Heart left ventricle (tissue), 16 donors: ENCODE results near the gene CCN2. TPM values are rescaled to one million over a fixed set of nuclear protein-coding genes. Genes with fewer than 3 reads are reported as not detected.

Experiments
- ATAC-seq, 4 donors: fragments of 200-7000 bp; cut with Tn5 transposase; one replicate each; pipeline ENCODE4 v1.9.1; 2020 to 2022; ENCODE audit warnings: moderate library complexity in 4 of 4, mild to moderate bottlenecking in 3 of 4, moderate number of reproducible peaks in 1 of 4
- DNase-seq, 5 donors: peaks; one replicate each; pipeline ENCODE4 v3.0.0-alpha.2; 2020
- H3K27ac ChIP-seq, 12 donors: fragments of 200-600 bp; sonication (generic) in 4 of 12; one replicate each; pipeline versions ENCODE4 v1.5.0 to v1.8.0; 2016 to 2022; ENCODE audit warnings: mild to moderate bottlenecking in 2 of 12
- H3K27me3 ChIP-seq, 9 donors: fragments of 200-600 bp; sonication (generic) in 2 of 9; one replicate each; pipeline versions ENCODE4 v1.5.1 to v1.8.0; 2016 to 2022; ENCODE audit warnings: mild to moderate bottlenecking in 3 of 9
- H3K36me3 ChIP-seq, 9 donors: fragments of 200-600 bp; sonication (generic) in 2 of 9; one replicate each; pipeline versions ENCODE4 v1.5.0 to v1.8.0; 2018 to 2022; ENCODE audit warnings: mild to moderate bottlenecking in 2 of 9
- H3K4me1 ChIP-seq, 12 donors: fragments of 200-600 bp; sonication (generic) in 4 of 12; one replicate each; pipeline versions ENCODE4 v1.5.0 to v1.8.0; 2016 to 2022; ENCODE audit warnings: mild to moderate bottlenecking in 3 of 12
- H3K4me3 ChIP-seq, 12 donors: fragments of 200-600 bp; sonication (generic) in 4 of 12; one replicate each; pipeline versions ENCODE4 v1.5.0 to v1.8.0; 2017 to 2022; ENCODE audit warnings: mild to moderate bottlenecking in 9 of 12, moderate library complexity in 4 of 12
- H3K9me3 ChIP-seq, 12 donors: fragments of 200-600 bp; sonication (generic) in 4 of 12; one replicate each; pipeline versions ENCODE4 v1.5.0 to v1.8.0; 2016 to 2022; ENCODE audit warnings: mild to moderate bottlenecking in 1 of 12
- POLR2A ChIP-seq, 2 donors: fragments of 450-650 bp; IDR thresholded peaks; one replicate each; pipeline ENCODE4 v1.6.1; 2017; ENCODE audit warnings: antibody characterized with exemption in 2 of 2, mild to moderate bottlenecking in 2 of 2, moderate library complexity in 2 of 2
- WGBS, 4 donors: extraction: QIAGEN DNeasy Blood & Tissue Kit in 2 of 4; methylation state at CpG; one replicate each; pipeline versions ENCODE4 v1.1.5 to v1.1.7; 2013 to 2018; 5-methylcytosine and 5-hydroxymethylcytosine counted together
- intact Hi-C, 10 donors: fragments of 100-400 bp; cut with DNase I; formaldehyde crosslinking; loops; one replicate each; pipeline versions ENCODE4 v1.11.1 to v1.14.2; 2022
- polyA plus RNA-seq, 2 donors: library from polyadenylated mRNA; stranded (reverse); fragments of 200-250 nt; gene quantifications; one replicate each; pipeline ENCODE4 v1.2.3, GENCODE V29; 2013
- total RNA-seq, 9 donors: library from RNA; depleted of rRNA in 2 of 9; stranded (reverse); fragments of >200 nt in 2 of 9; fragmentation: NEBNext Ultra II Directional in 3 of 9; extraction: Animal tissue kit (Norgen Biotek cat#: 25700) in 3 of 9; gene quantifications; one replicate each; pipeline versions ENCODE4 v1.1.0 to v1.2.4, GENCODE V29; 2016 to 2023
- TF ChIP-seq, protein P1 (sequence below), 12 donors: fragments of 200-600 bp; sonication (generic) in 4 of 12; IDR thresholded peaks; one replicate each; pipeline versions ENCODE4 v1.5.0 to v1.8.0; 2018 to 2022; ENCODE audit warnings: antibody characterized with exemption in 12 of 12, mild to moderate bottlenecking in 5 of 12
- donor health status: ischemic (EF 13 %, LVEDD 7.1; RV severe dilation, severe dysfunction).
- donor health status: healthy with polysubstance abuse.
- donor health status: DM: no; HTN: yes; CAD: no.
- donor health status: DM: no; HTN: no; CAD: no.
- donor health status: ischemic (EF 25% LVEDD 6.9; RV normal size, moderate dysfunction).
- donor health status: ischemic (EF 25% LVEDD 5.7; RV mildly dilated, moderate dysfunction).
- donor health status: healthy.
- donor health status: DM: yes; HTN: yes; CAD: no.
- donor health status: ischemic (EF 35%, LVEDD 5.7; RV mildly dilated, moderate dysfunction).
- donor health status: nonischemic (EF 11% LVEDD 7.7; RV severe dilation, severe dysfunction).
- donor health status: DM: yes; HTN: yes; CAD: no.
- donor health status: PGD.
- donor health status: ischemic (EF 29% LVEDD 5.4; RV normal size, mild dysfunction).
- donor health status: nonischemic (EF 23%, LVEDD 6.1; RV moderate dilation, normal function).

CCN2 gene
- total and polyA plus RNA-seq, 11 donors = 7.8 to 90.7 (median 39.0) TPM

DNA sequence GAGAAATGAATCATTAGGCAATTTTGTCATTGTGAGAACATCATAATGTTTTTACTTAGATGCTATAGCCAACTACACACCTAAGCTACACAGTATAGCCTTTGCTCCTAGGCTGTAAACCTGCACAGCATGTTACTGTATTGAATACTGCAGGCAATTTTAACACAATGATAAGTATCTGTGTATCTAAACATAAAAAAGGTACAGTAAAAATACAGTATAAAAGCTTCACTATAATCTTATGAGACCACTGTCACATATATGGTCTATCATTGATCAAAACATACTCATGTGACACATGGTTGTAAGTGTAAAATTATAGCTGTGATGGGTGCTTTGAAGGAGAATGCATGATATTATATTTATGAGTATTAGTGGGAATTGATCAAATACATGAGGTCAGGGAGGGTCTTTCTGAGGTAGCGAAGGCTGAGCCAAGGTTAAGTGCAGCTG lies 29.2 kb upstream of the CCN2 start:
- Histone ChIP-seq H3K27ac (no peak overlapping the region), H3K4me3 (no peak overlapping the region), H3K27me3 (no peaks in the 10 kb centered on the region), H3K4me1 (peaks cover 0 to 40% (median 4%) of the 10 kb centered on the region in 12 donors), H3K9me3 (no peaks in the 10 kb centered on the region), H3K36me3 (no peaks in the 10 kb centered on the region)
- intact Hi-C loops = no loop called here
- WGBS, 4 donors = 93 to 100% (median 95%) methylated on average over 1 of the region's 1 CpG
- TF ChIP-seq POLR2A (IDR thresholded peaks at IDR 0.05) = no peak
- TF ChIP-seq, protein P1, sequence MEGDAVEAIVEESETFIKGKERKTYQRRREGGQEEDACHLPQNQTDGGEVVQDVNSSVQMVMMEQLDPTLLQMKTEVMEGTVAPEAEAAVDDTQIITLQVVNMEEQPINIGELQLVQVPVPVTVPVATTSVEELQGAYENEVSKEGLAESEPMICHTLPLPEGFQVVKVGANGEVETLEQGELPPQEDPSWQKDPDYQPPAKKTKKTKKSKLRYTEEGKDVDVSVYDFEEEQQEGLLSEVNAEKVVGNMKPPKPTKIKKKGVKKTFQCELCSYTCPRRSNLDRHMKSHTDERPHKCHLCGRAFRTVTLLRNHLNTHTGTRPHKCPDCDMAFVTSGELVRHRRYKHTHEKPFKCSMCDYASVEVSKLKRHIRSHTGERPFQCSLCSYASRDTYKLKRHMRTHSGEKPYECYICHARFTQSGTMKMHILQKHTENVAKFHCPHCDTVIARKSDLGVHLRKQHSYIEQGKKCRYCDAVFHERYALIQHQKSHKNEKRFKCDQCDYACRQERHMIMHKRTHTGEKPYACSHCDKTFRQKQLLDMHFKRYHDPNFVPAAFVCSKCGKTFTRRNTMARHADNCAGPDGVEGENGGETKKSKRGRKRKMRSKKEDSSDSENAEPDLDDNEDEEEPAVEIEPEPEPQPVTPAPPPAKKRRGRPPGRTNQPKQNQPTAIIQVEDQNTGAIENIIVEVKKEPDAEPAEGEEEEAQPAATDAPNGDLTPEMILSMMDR (IDR thresholded peaks at IDR 0.05) = no peak
- no peak for DNase-seq
- ATAC-seq = no peak

DNA sequence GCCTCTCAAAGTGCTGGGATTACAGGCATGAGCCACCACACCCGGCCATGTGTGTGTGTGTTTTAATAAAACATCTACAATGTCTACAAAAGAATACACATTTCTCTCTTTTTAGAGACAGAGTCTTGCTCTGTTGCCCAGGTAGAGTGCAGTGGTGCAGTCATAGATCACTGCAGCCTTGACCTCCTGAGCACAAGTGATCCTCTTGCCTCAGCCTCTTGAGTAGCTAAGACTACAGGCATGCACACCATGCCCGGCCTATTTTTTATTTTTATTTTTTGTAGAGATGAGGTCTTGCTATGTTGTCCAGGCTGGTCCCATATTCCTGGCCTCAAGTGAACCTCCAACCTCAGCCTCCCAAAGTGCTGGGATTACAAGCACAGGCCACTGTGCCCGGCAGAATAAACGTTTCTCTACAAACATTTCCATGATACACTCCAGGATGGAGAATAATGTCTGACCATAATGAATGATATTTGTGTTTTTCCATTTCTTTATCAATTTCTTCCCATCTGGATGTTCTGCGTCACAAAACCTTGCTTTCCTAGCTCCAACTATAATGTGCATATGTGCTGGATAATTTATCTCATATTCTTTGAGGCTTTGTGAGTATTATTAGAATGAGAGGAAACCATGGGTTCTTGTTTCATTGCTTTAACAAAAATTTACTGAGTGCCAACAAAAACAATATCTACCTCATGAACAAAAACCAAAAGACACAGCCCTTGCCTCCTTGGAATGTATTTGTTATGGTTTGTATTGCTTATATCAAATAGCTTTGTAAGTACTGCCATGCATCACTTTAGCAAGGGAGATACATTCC lies 28.6 kb upstream of the CCN2 start:
- no peak for TF ChIP-seq POLR2A (IDR thresholded peaks at IDR 0.05)
- TF ChIP-seq, protein P1 (IDR thresholded peaks at IDR 0.05) = no peak
- 86 to 91% (median 88%) methylated on average over 5 of the region's 5 CpGs for WGBS, 4 donors

DNA sequence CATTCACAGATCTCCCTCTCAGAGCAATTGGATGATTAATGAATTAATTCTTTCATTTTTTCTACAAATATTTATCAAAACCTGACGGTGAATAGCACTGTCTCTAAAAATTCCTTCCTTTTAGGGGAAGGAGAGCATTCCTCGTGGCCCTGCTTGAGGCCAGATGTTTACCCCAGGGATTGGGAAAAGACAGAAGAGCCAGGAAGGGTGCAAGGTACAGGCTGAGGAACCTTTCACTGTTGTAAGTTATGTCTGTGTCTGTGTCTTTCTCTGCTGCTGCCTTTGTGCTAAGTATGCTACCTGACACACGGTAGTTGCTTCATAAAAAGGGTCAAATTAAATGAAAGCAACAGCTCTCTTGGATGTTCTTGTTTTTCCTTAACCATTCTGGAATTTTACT lies 27.4 kb upstream of the CCN2 start:
- DNase-seq = no peak
- H3K4me3 ChIP-seq = no peak overlapping the region
- H3K4me1 ChIP-seq = peaks cover 0 to 40% (median 4%) of the 10 kb centered on the region in 12 donors
- H3K27me3 ChIP-seq = no peaks in the 10 kb centered on the region
- TF ChIP-seq, protein P1 (IDR thresholded peaks at IDR 0.05) = no peak
- no peak for TF ChIP-seq POLR2A (IDR thresholded peaks at IDR 0.05)
- intact Hi-C loops = no loop called here
- no peak for ATAC-seq
- 53 to 70% (median 64%) methylated on average over 3 of the region's 3 CpGs for WGBS, 4 donors
- no peaks in the 10 kb centered on the region for H3K9me3 ChIP-seq
- no peaks in the 10 kb centered on the region for H3K36me3 ChIP-seq
- H3K27ac ChIP-seq = no peak overlapping the region

More for the DNA sequence above, 28.6 kb upstream of the CCN2 start:
- ATAC-seq (no peak), DNase-seq (no peak)
- H3K4me3 ChIP-seq = no peak overlapping the region
- no peaks in the 10 kb centered on the region for H3K9me3 ChIP-seq
- no peaks in the 10 kb centered on the region for H3K27me3 ChIP-seq
- no peak overlapping the region for H3K27ac ChIP-seq
- H3K4me1 ChIP-seq = peaks cover 0 to 40% (median 4%) of the 10 kb centered on the region in 12 donors
- intact Hi-C loops = no loop called here
- no peaks in the 10 kb centered on the region for H3K36me3 ChIP-seq

DNA sequence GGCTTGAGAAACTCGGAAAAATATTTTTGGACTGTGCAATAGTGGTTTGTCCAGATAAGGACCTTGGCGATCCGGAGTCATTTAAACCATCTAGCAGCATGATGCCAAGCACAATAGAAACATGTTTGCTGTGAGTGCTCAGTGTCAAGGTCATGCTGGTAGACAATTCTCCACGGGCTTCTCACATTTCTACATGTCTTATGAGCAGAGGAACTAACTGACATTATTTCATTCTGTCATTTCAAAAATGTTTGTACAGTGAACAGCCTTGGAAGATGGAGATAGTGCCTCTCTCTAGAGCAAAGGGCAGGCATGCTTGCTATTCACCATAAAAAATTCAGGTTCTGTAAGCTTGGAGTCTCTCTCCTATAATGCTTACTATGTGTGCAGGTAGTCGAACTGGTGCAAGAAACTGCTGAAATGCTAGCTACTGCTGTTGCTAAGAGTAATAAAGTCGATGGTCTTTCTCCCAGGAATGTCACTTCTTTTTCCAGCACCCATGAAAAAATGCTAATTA lies 25.4 kb upstream of the CCN2 start:
- WGBS, 4 donors = 30 to 43% (median 36%) methylated on average over 6 of the region's 6 CpGs
- Histone ChIP-seq H3K27me3 (no peaks in the 10 kb centered on the region), H3K4me3 (no peak overlapping the region), H3K27ac (peak overlapping the region in 1 of 12 donors; percentile 1), H3K36me3 (no peaks in the 10 kb centered on the region), H3K9me3 (no peaks in the 10 kb centered on the region), H3K4me1 (peaks cover 0 to 25% (median 4%) of the 10 kb centered on the region in 12 donors)
- TF ChIP-seq, protein P1 (IDR thresholded peaks at IDR 0.05) = no peak
- no peak for TF ChIP-seq POLR2A (IDR thresholded peaks at IDR 0.05)
- ATAC-seq = peak in 3 of 4 donors; percentile 42 to 64 (median 55)
- DNase-seq = no peak
- intact Hi-C loops = no loop called here
